HepG2 (cell line): ENCODE results near the gene TSPAN9. TPM values are rescaled to one million over a fixed set of nuclear protein-coding genes. Genes with fewer than 3 reads are reported as not detected.

Experiments
- ARNTL ChIP-seq: sonication (generic); formaldehyde crosslinking; IDR thresholded peaks from 2 replicates; pipeline ENCODE4 v1.4.0; 2020; ENCODE audit warnings: mild to moderate bottlenecking, missing genetic modification reagents
- ATF5 ChIP-seq: sonication (generic); formaldehyde crosslinking; IDR thresholded peaks from 2 replicates; pipeline ENCODE4 v1.4.0; 2020; ENCODE audit warnings: mild to moderate bottlenecking, low read depth, missing genetic modification reagents
- IRF9 ChIP-seq: sonication (generic); formaldehyde crosslinking; IDR thresholded peaks from 2 replicates; pipeline ENCODE4 v1.8.0; 2022; ENCODE audit warnings: missing genetic modification reagents, mild to moderate bottlenecking, borderline replicate concordance
- MED13 ChIP-seq: sonication (generic); formaldehyde crosslinking; IDR thresholded peaks from 2 replicates; pipeline ENCODE4 v1.5.0; 2020; ENCODE audit warnings: missing genetic modification reagents
- MZF1 ChIP-seq: sonication (generic); formaldehyde crosslinking; IDR thresholded peaks from 2 replicates; pipeline ENCODE4 v1.8.1; 2023; ENCODE audit warnings: mild to moderate bottlenecking, missing genetic modification reagents, borderline replicate concordance
- SMAD1 ChIP-seq: sonication (generic); formaldehyde crosslinking; IDR thresholded peaks from 2 replicates; pipeline ENCODE4 v1.4.0; 2020; ENCODE audit warnings: missing genetic modification reagents, low read depth, mild to moderate bottlenecking, borderline replicate concordance
- TAF1 ChIP-seq: sonication (generic); formaldehyde crosslinking; IDR thresholded peaks from 2 replicates; pipeline ENCODE4 v1.4.0; 2020; ENCODE audit warnings: missing genetic modification reagents
- TCF12 ChIP-seq, 2 experiments: fragments of 450-650 bp in 1 of 2; sonication (generic) in 1 of 2; formaldehyde crosslinking in 1 of 2; IDR thresholded peaks; 2 replicates each; pipeline versions ENCODE4 v1.6.1 to v1.8.0; 2017 to 2022; ENCODE audit warnings: antibody characterized with exemption in 1 of 2, mild to moderate bottlenecking in 1 of 2, missing genetic modification reagents in 1 of 2, moderate library complexity in 1 of 2
- TSC22D2 ChIP-seq: sonication (generic); formaldehyde crosslinking; IDR thresholded peaks from 2 replicates; pipeline ENCODE4 v1.5.1; 2020; ENCODE audit warnings: missing genetic modification reagents, mild to moderate bottlenecking, borderline replicate concordance
- ZBTB42 ChIP-seq: sonication (generic); formaldehyde crosslinking; IDR thresholded peaks from 2 replicates; pipeline ENCODE4 v1.5.0; 2020; ENCODE audit warnings: mild to moderate bottlenecking, missing genetic modification reagents
- ZC3H4 ChIP-seq: sonication (generic); formaldehyde crosslinking; IDR thresholded peaks from 2 replicates; pipeline ENCODE4 v1.4.0; 2020; ENCODE audit warnings: missing genetic modification reagents, borderline replicate concordance
- ZFP90 ChIP-seq: sonication (generic); formaldehyde crosslinking; IDR thresholded peaks from 2 replicates; pipeline ENCODE4 v1.8.0; 2022; ENCODE audit warnings: missing genetic modification reagents, mild to moderate bottlenecking, inconsistent platforms, borderline replicate concordance
- ZMAT3 ChIP-seq: sonication (generic); formaldehyde crosslinking; conservative IDR thresholded peaks from 2 replicates; pipeline ENCODE4 v1.7.0; 2021; ENCODE audit warnings: missing genetic modification reagents
- ZNF124 ChIP-seq: sonication (generic); formaldehyde crosslinking; IDR thresholded peaks from 2 replicates; pipeline ENCODE4 v1.4.0; 2020; ENCODE audit warnings: missing genetic modification reagents
- ZNF451 ChIP-seq: sonication (generic); formaldehyde crosslinking; IDR thresholded peaks from 2 replicates; pipeline ENCODE4 v1.5.0; 2020; ENCODE audit warnings: mild to moderate bottlenecking, missing genetic modification reagents
- ZNF510 ChIP-seq: sonication (generic); formaldehyde crosslinking; IDR thresholded peaks from 2 replicates; pipeline ENCODE4 v1.4.0; 2020; ENCODE audit warnings: low read depth, mild to moderate bottlenecking, missing genetic modification reagents
- ZNF607 ChIP-seq: sonication (generic); formaldehyde crosslinking; IDR thresholded peaks from 2 replicates; pipeline ENCODE4 v1.5.1; 2020; ENCODE audit warnings: missing genetic modification reagents, mild to moderate bottlenecking, borderline replicate concordance
- ZNF687 ChIP-seq: sonication (generic); formaldehyde crosslinking; IDR thresholded peaks from 2 replicates; pipeline ENCODE4 v1.5.1; 2020; ENCODE audit warnings: mild to moderate bottlenecking, missing genetic modification reagents, moderate library complexity
- ZNF781 ChIP-seq: sonication (generic); formaldehyde crosslinking; IDR thresholded peaks from 2 replicates; pipeline ENCODE4 v1.5.1; 2020; ENCODE audit warnings: borderline replicate concordance, mild to moderate bottlenecking, missing genetic modification reagents; ENCODE audit errors: not compliant biosample characterization
- ZNF784 ChIP-seq: sonication (generic); formaldehyde crosslinking; IDR thresholded peaks from 2 replicates; pipeline ENCODE4 v1.5.1; 2020; ENCODE audit warnings: missing genetic modification reagents, mild to moderate bottlenecking, borderline replicate concordance
- polyA plus RNA-seq, 8 experiments: library from polyadenylated mRNA; depleted of rRNA in 3 of 8; stranded (reverse) in 7 of 8; unstranded in 1 of 8; fragments of >200 nt; fragmentation: Illumina TruSeq in 4 of 8; extraction: Trizol in 4 of 8; gene quantifications; 2 replicates each; pipeline versions ENCODE4 v1.2.1 to v1.2.3, GENCODE V29; 2011 to 2016; ENCODE audit warnings: low read depth in 4 of 8, missing spikeins in 1 of 8, mixed read lengths in 1 of 8; ENCODE audit not compliant: insufficient read depth in 1 of 8
- total RNA-seq, 5 experiments: library from RNA; depleted of rRNA; stranded (reverse); fragments of >200 nt; fragmentation: Illumina TruSeq; extraction: Trizol; gene quantifications; 2 replicates each; pipeline ENCODE4 v1.2.3, GENCODE V29; 2016; ENCODE audit warnings: low read depth in 1 of 5

TSPAN9 gene
- total and polyA plus RNA-seq, 2 of the 13 experiments (the other 11 are each of a cell fraction or from before 2014, with no cell fraction given), result 18.1 to 42.3 TPM

- TF ChIP-seq ZNF687 (CRISPR knock-in tag) (peak; percentile 99), TCF12 (IDR thresholded peaks at IDR 0.05) (no peak), TCF12 (CRISPR knock-in tag; IDR thresholded peaks at IDR 0.05) (0 out of 2 replicates have a peak, but pooled peaks have one; percentile 31), ZBTB42 (no peak), ZNF781 (CRISPR knock-in tag) (no peak), ATF5 (CRISPR knock-in tag) (no peak), IRF9 (0 out of 2 replicates have a peak, but pooled peaks have one; percentile 23), ARNTL (CRISPR knock-in tag) (peak; percentile 80; the same call in 1 of the 2 replicates), ZNF510 (no peak), ZNF607 (CRISPR knock-in tag) (peak; percentile 91), ZMAT3 (CRISPR knock-in tag) (peak; percentile 92), TAF1 (CRISPR knock-in tag) (peak; percentile 44; the same call in 1 of the 2 replicates), ZNF124 (no peak), SMAD1 (CRISPR knock-in tag) (no peak), ZNF784 (CRISPR knock-in tag) (no peak), ZNF451 (peak; percentile 34; the same call in 1 of the 2 replicates), MZF1 (0 out of 2 replicates have a peak, but pooled peaks have one; percentile 11), ZFP90 (CRISPR knock-in tag) (no peak), MED13 (CRISPR knock-in tag) (no peak), ZC3H4 (CRISPR knock-in tag) (no peak), TSC22D2 (CRISPR knock-in tag) (no peak)
Observed at GRCh38 chr12:3097836-3098235, 20.7 kb downstream of the TSPAN9 start (continued).
